ENCODE measurements around the gene PIGU. TPM values are rescaled to one million over a fixed set of nuclear protein-coding genes. Genes with fewer than 3 reads are reported as not detected.
A peak's percentile ranks its signal among the peaks of the same experiment; 100 is the strongest.

PIGU gene
- total and polyA plus RNA-seq, 2 of the 13 experiments (the other 11 are each of a cell fraction or from before 2014, with no cell fraction given), result 45.5 to 231 TPM

- peak; percentile 35; the same call in 1 of the 2 replicates for TF ChIP-seq BCL3 (CRISPR knock-in tag; IDR thresholded peaks at IDR 0.05)
- 0 out of 2 replicates have a peak, but pooled peaks have one; percentile 42 for TF ChIP-seq SSRP1 (CRISPR knock-in tag; IDR thresholded peaks at IDR 0.05)
- TF ChIP-seq BORCS8-MEF2B (CRISPR knock-in tag; IDR thresholded peaks at IDR 0.05), result 0 out of 2 replicates have a peak, but pooled peaks have one; percentile 6
- TF ChIP-seq IKZF4 (CRISPR knock-in tag; IDR thresholded peaks at IDR 0.05; ENCODE audit: borderline replicate concordance, low read depth, not compliant biosample characterization), result peak; percentile 21
- no peak for TF ChIP-seq HNF4G (IDR thresholded peaks at IDR 0.05; ENCODE audit: borderline replicate concordance, low read depth, low read length)
- no peak for TF ChIP-seq HNF4G (CRISPR knock-in tag; IDR thresholded peaks at IDR 0.05; ENCODE audit: borderline replicate concordance, low read depth)
- TF ChIP-seq, protein P1, sequence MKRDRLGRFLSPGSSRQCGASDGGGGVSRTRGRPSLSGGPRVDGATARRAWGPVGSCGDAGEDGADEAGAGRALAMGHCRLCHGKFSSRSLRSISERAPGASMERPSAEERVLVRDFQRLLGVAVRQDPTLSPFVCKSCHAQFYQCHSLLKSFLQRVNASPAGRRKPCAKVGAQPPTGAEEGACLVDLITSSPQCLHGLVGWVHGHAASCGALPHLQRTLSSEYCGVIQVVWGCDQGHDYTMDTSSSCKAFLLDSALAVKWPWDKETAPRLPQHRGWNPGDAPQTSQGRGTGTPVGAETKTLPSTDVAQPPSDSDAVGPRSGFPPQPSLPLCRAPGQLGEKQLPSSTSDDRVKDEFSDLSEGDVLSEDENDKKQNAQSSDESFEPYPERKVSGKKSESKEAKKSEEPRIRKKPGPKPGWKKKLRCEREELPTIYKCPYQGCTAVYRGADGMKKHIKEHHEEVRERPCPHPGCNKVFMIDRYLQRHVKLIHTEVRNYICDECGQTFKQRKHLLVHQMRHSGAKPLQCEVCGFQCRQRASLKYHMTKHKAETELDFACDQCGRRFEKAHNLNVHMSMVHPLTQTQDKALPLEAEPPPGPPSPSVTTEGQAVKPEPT (CRISPR knock-in tag; IDR thresholded peaks at IDR 0.05; ENCODE audit: low read depth), result 0 out of 2 replicates have a peak, but pooled peaks have one; percentile 6
- TF ChIP-seq ARNTL (CRISPR knock-in tag; IDR thresholded peaks at IDR 0.05), result 0 out of 2 replicates have a peak, but pooled peaks have one; percentile 42
- peak; percentile 69; the same call in 1 of the 2 replicates for TF ChIP-seq GLI4 (CRISPR knock-in tag; IDR thresholded peaks at IDR 0.05; ENCODE audit: borderline replicate concordance)
- TF ChIP-seq ZNF615 (CRISPR knock-in tag; IDR thresholded peaks at IDR 0.05; ENCODE audit: borderline replicate concordance), result peak; percentile 67; the same call in 1 of the 2 replicates
- peak; percentile 25; the same call in 1 of the 2 replicates for TF ChIP-seq PHF20 (CRISPR knock-in tag; IDR thresholded peaks at IDR 0.05)
- TF ChIP-seq HMGXB4 (CRISPR knock-in tag; IDR thresholded peaks at IDR 0.05; ENCODE audit: borderline replicate concordance in 1 of 2, low read depth in 1 of 2), result 0 out of 4 replicates have a peak, but pooled peaks of 1 of the 2 experiments have one; percentile 16
- 0 out of 2 replicates have a peak, but pooled peaks have one; percentile 14 for TF ChIP-seq CHD2 (IDR thresholded peaks at IDR 0.05; ENCODE audit: low read depth, low read length)
- no peak for TF ChIP-seq MBNL3 (CRISPR knock-in tag; conservative IDR thresholded peaks at IDR 0.05)
- TF ChIP-seq, protein P2, sequence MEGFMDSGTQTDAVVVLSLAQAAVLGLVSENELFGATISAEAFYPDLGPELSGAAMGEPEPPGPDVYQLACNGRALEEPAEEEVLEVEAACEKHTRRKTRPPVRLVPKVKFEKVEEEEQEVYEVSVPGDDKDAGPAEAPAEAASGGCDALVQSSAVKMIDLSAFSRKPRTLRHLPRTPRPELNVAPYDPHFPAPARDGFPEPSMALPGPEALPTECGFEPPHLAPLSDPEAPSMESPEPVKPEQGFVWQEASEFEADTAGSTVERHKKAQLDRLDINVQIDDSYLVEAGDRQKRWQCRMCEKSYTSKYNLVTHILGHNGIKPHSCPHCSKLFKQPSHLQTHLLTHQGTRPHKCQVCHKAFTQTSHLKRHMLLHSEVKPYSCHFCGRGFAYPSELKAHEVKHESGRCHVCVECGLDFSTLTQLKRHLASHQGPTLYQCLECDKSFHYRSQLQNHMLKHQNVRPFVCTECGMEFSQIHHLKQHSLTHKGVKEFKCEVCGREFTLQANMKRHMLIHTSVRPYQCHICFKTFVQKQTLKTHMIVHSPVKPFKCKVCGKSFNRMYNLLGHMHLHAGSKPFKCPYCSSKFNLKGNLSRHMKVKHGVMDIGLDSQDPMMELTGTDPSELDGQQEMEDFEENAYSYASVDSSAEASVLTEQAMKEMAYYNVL (CRISPR knock-in tag; IDR thresholded peaks at IDR 0.05; ENCODE audit: borderline replicate concordance), result 0 out of 2 replicates have a peak, but pooled peaks have one; percentile 20
- no peak for TF ChIP-seq FOSL2 (CRISPR knock-in tag; IDR thresholded peaks at IDR 0.05)
- TF ChIP-seq, protein P3, sequence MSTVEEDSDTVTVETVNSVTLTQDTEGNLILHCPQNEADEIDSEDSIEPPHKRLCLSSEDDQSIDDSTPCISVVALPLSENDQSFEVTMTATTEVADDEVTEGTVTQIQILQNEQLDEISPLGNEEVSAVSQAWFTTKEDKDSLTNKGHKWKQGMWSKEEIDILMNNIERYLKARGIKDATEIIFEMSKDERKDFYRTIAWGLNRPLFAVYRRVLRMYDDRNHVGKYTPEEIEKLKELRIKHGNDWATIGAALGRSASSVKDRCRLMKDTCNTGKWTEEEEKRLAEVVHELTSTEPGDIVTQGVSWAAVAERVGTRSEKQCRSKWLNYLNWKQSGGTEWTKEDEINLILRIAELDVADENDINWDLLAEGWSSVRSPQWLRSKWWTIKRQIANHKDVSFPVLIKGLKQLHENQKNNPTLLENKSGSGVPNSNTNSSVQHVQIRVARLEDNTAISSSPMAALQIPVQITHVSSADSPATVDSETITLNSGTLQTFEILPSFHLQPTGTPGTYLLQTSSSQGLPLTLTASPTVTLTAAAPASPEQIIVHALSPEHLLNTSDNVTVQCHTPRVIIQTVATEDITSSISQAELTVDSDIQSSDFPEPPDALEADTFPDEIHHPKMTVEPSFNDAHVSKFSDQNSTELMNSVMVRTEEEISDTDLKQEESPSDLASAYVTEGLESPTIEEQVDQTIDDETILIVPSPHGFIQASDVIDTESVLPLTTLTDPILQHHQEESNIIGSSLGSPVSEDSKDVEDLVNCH (CRISPR knock-in tag; IDR thresholded peaks at IDR 0.05), result peak; percentile 77; the same call in 1 of the 2 replicates
- peak; percentile 82; the same call in 1 of the 2 replicates for TF ChIP-seq ZNF547 (CRISPR knock-in tag; IDR thresholded peaks at IDR 0.05)
- 0 out of 2 replicates have a peak, but pooled peaks have one; percentile 18 for TF ChIP-seq SNAPC2 (CRISPR knock-in tag; IDR thresholded peaks at IDR 0.05)
These were observed 29.5 kb upstream of the PIGU start (continued) for GRCh38 chr20:34706302-34706875.
